Measurements from ENCODE around the gene KLF18.
"Not testable (repeated sequence)": the region's sequence is repeated elsewhere in the genome, so short reads cannot be mapped to it uniquely, and the experiment has no call there.

- TF ChIP-seq CTCF, POLR2A (IDR thresholded peaks at IDR 0.05): not testable (repeated sequence)
These were observed 24.2 kb downstream of the KLF18 start for GRCh38 chr1:44117272-44117671.
